Thoracic aorta (tissue), 2 donors: Measurements from ENCODE around the gene ATP2C2. TPM values are rescaled to one million over a fixed set of nuclear protein-coding genes. Genes with fewer than 3 reads are reported as not detected.

Source experiments
- ATAC-seq: fragments of 150-250 bp; one replicate; pipeline ENCODE4 v1.8.0; 2017; ENCODE audit warnings: low read depth; ENCODE audit not compliant: insufficient number of reproducible peaks, low FRiP score
- DNase-seq: peaks from one replicate; pipeline ENCODE4 v3.0.0-alpha.2; 2020; ENCODE audit warnings: low spot score
- H3K27ac ChIP-seq, 2 donors: fragments of 200-600 bp; sonication (generic); 1 replicate in 1 of 2; 2 replicates in 1 of 2; pipeline ENCODE4 v1.5.1; 2016; ENCODE audit warnings: mild to moderate bottlenecking in 2 of 2, moderate library complexity in 2 of 2
- H3K27me3 ChIP-seq: fragments of 200-600 bp; sonication (generic); replicated peaks from 2 replicates; pipeline ENCODE4 v1.6.0; 2016; ENCODE audit warnings: mild to moderate bottlenecking; ENCODE audit not compliant: insufficient read depth
- H3K36me3 ChIP-seq: fragments of 200-600 bp; sonication (generic); one replicate; pipeline ENCODE4 v1.5.1; 2016
- H3K4me1 ChIP-seq, 2 donors: fragments of 200-600 bp; sonication (generic); 1 replicate in 1 of 2; 2 replicates in 1 of 2; pipeline versions ENCODE4 v1.5.1 to v1.6.0; 2016; ENCODE audit warnings: low read depth in 2 of 2, mild to moderate bottlenecking in 1 of 2; ENCODE audit not compliant: control insufficient read depth in 1 of 2
- H3K4me3 ChIP-seq: fragments of 200-600 bp; sonication (generic); 2 replicates; pipeline ENCODE4 v1.5.1; 2016; ENCODE audit warnings: mild to moderate bottlenecking
- H3K9me3 ChIP-seq: fragments of 200-600 bp; sonication (generic); 2 replicates; pipeline ENCODE4 v1.5.1; 2016
- CTCF ChIP-seq: fragments of 200-600 bp; sonication (generic); IDR thresholded peaks from one replicate; pipeline ENCODE4 v1.5.1; 2019; ENCODE audit warnings: antibody characterized with exemption
- total RNA-seq, 2 donors: library from RNA; depleted of rRNA; stranded (reverse); fragments of >200 nt; gene quantifications; one replicate each; pipeline versions ENCODE4 v1.1.0 to v1.2.3, GENCODE V29; 2016

ATP2C2 gene
- under 1 TPM; 0.28 to 0.54 TPM for total RNA-seq

DNA sequence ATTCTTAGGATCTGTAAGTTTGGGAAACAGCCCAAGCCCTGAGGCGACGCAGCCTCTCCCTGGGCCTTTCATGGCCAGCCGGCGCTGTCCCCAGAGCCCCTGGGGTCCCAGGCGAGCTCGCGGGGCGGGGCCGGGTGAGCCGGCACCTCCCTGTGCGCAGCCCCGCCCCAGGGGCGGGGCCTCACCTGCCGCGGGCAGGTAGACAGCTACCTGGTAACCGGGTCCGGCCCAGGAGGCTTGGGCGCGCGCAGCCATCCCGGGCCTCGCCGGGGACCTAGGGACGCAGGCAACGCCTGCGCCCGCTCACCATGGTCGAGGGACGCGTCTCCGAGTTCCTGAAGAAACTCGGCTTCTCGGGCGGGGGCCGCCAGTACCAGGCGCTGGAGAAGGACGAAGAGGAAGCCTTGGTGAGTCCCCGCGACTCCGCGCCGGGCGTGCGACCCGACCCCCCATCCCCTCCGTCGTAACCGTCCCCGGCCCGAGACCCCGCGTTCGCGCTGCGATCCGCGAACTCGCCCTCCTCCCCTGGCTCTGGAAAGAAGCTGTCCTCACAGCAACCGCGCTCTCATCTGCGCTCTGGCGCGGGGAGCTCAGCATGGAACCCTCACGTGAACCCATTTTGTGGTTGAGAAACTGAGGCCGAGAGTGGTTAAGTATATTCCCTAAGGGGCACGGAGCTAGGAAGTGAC is at the start of gene ATP2C2:
TSS of gene ATP2C2 (plus strand) at position 231 of the 689 bp plus-strand sequence. CDS start at position 309, 78 bp downstream.
- Histone ChIP-seq H3K4me3 (no peak within 1 kb of the TSS), H3K27ac (no peak within 1 kb of the TSS), H3K36me3 (no peaks in the 10 kb centered on the region), H3K27me3 (no peaks in the 10 kb centered on the region), H3K9me3 (no peaks in the 10 kb centered on the region), H3K4me1 (no peaks in the 10 kb centered on the region)
- no peak for ATAC-seq
- TF ChIP-seq CTCF: no peak
- no peak for DNase-seq

DNA sequence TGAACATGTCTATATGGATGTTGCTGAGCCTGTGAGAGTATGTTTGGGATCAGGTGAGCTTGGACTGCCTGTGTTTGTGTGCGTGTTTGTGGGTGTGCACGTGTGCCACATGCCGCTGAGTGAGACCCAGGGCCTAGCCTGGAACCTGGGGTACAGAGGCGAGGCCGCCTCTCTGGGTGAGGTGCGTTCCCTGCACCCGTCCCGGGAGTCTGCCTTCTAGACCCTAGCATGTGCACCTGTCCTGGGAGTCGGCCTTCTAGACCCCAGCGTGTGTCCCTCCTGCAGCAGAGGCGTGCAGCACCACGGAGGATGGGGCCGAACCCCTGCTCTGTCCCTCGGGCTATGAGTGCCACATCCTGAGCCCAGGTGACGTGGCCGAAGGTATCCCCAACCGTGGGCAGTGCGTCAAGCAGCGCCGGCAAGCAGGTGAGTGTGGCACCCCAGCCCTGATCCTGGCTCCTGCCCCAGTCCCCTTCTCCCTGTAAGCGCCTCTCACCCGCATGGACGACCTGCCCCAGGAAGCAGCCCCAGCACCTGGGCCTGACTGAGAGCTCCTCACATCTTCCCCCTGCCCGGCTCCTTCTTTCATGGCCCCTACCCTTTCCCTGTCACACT is 49.1 kb upstream of the ATP2C2 start:
- Histone ChIP-seq H3K4me3 (no peak overlapping the region), H3K27me3 (no peaks in the 10 kb centered on the region), H3K36me3 (no peaks in the 10 kb centered on the region), H3K27ac (no peak overlapping the region), H3K9me3 (peaks cover 3% of the 10 kb centered on the region), H3K4me1 (no peaks in the 10 kb centered on the region)
- ATAC-seq (no peak), DNase-seq (no peak)
- no peak for TF ChIP-seq CTCF

- H3K4me1 ChIP-seq: no peaks in the 10 kb centered on the region
- no peaks in the 10 kb centered on the region for H3K36me3 ChIP-seq
- TF ChIP-seq CTCF: no peak
- no peaks in the 10 kb centered on the region for H3K27me3 ChIP-seq
- peaks cover 3% of the 10 kb centered on the region for H3K9me3 ChIP-seq
- no peak overlapping the region for H3K27ac ChIP-seq
- no peak for DNase-seq
- ATAC-seq: no peak
- H3K4me3 ChIP-seq: no peak overlapping the region
Measured at GRCh38 chr16:84320511-84320910, 47.8 kb upstream of the ATP2C2 start.

DNA sequence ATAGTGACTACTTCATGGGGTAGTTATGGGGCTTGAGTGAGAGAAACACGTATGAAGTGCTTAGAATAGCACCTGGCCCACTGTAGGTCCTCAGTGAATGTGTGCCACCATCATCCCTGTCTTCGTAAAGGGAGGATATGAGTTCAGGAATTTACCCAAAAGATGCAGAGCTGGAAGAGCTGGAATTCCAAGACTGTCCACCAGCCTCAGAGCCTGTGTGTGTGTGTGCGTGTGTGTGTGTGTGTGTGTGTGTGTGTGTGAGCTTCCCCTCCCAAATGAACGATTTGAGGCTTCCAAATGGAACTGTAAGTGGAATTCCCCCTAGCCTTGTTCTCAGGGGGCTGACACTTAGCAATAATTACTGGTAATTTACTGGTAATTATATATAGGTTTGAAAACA is 46.4 kb upstream of the ATP2C2 start:
- ATAC-seq: no peak
- peaks cover 3% of the 10 kb centered on the region for H3K9me3 ChIP-seq
- H3K36me3 ChIP-seq: no peaks in the 10 kb centered on the region
- H3K27me3 ChIP-seq: no peaks in the 10 kb centered on the region
- no peak overlapping the region for H3K27ac ChIP-seq
- H3K4me1 ChIP-seq: no peaks in the 10 kb centered on the region
- H3K4me3 ChIP-seq: no peak overlapping the region
- no peak for DNase-seq
- TF ChIP-seq CTCF: no peak

DNA sequence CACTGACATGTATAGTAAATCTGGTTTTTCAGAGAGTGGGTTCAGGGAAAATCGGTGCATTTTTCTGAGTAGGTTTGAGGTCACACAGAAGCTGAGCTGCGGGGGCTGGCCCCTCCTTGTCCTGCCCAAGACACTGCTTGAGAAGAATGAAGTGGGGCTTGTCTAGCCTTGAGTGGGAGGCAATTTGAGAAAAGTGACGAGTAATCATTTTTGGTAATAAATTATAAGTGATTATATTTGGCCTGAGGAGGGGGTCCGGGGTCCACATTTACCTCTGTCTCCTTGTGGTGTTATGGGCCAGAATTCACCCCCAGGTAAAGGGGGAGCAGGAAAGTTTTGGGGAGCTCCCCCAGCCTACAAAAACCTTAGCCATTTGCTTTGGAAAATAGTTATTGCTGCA is 45.6 kb upstream of the ATP2C2 start:
- H3K36me3 ChIP-seq: no peaks in the 10 kb centered on the region
- H3K9me3 ChIP-seq: peaks cover 3% of the 10 kb centered on the region
- no peak overlapping the region for H3K4me3 ChIP-seq
- DNase-seq (no peak), ATAC-seq (no peak)
- no peak for TF ChIP-seq CTCF
- H3K27me3 ChIP-seq: no peaks in the 10 kb centered on the region
- no peak overlapping the region for H3K27ac ChIP-seq
- no peaks in the 10 kb centered on the region for H3K4me1 ChIP-seq
